Osteocyte (in vitro differentiated cells): ENCODE data around the gene LINC00237. TPM values are rescaled to one million over a fixed set of nuclear protein-coding genes. Genes with fewer than 3 reads are reported as not detected.
A peak's percentile ranks its signal among the peaks of the same experiment; 100 is the strongest.

Experiments used
- DNase-seq: peaks from one replicate; pipeline ENCODE4 v3.0.0; 2021; ENCODE audit warnings: mixed read lengths; ENCODE audit not compliant: unreplicated experiment; ENCODE audit errors: extremely low spot score
- H3K27ac Mint-ChIP-seq: one replicate; pipeline ENCODE4 v1.8.0; 2021; ENCODE audit warnings: mild to moderate bottlenecking, mixed read lengths; ENCODE audit not compliant: unreplicated experiment
- H3K27me3 Mint-ChIP-seq: one replicate; pipeline ENCODE4 v1.8.0; 2021; ENCODE audit warnings: mixed read lengths; ENCODE audit not compliant: unreplicated experiment
- H3K36me3 Mint-ChIP-seq: one replicate; pipeline ENCODE4 v1.8.0; 2021; ENCODE audit warnings: mixed read lengths; ENCODE audit not compliant: unreplicated experiment
- H3K4me1 Mint-ChIP-seq: one replicate; pipeline ENCODE4 v1.8.0; 2021; ENCODE audit warnings: mixed read lengths; ENCODE audit not compliant: unreplicated experiment
- H3K4me3 Mint-ChIP-seq: one replicate; pipeline ENCODE4 v1.8.0; 2021; ENCODE audit warnings: mild to moderate bottlenecking, moderate library complexity, mixed read lengths; ENCODE audit not compliant: unreplicated experiment
- H3K9me3 Mint-ChIP-seq: one replicate; pipeline ENCODE4 v1.8.0; 2021; ENCODE audit warnings: mixed read lengths; ENCODE audit not compliant: unreplicated experiment
- total RNA-seq: library from RNA; stranded (reverse); gene quantifications from 2 replicates; pipeline ENCODE4 v1.2.1, GENCODE V29; 2021
- TF ChIP-seq, protein P1 (sequence below): fragments of 200-600 bp; sonication (generic); IDR thresholded peaks from 2 replicates; pipeline ENCODE4 v1.5.0; 2021; ENCODE audit warnings: antibody characterized with exemption, mild to moderate bottlenecking, moderate library complexity

Gene LINC00237
- total RNA-seq, 1 donor from 2014 or later: not detected

DNA sequence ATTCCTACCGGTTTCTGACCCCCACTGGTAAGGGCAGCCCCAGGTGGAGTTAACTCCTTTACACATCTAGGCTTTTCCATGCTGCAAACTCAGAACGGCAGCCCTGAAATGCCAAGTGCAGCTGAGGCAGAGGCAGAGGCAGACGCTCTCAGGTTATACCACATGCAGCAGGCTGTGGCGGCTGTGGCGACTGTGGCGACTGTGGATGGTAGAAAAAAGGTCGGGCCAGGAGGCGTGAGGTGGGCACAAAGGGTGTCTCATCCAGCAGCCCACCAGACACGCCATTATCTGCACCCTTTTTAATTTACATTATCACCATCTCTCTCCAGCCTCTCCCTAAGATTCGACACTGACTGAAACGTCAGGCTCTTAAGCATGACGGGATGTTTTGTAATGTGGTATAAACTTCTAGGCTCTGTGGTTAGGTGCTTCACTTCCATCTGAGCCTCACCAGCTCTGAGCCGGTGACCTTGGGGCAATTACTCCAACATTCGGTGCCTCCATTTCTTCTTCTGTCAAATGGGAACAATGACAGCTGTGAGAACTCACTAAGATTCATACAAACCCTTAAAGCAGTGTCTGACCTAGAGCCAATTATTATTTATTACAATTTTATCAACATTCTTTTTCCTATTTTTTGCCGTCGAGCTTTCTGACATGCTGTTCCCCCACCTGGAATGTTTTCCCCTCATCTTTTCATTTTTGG is 27.9 kb upstream of the LINC00237 start:
- peaks cover 15% of the 10 kb centered on the region for H3K36me3 Mint-ChIP-seq
- H3K9me3 Mint-ChIP-seq: no peaks in the 10 kb centered on the region
- TF ChIP-seq, protein P1, sequence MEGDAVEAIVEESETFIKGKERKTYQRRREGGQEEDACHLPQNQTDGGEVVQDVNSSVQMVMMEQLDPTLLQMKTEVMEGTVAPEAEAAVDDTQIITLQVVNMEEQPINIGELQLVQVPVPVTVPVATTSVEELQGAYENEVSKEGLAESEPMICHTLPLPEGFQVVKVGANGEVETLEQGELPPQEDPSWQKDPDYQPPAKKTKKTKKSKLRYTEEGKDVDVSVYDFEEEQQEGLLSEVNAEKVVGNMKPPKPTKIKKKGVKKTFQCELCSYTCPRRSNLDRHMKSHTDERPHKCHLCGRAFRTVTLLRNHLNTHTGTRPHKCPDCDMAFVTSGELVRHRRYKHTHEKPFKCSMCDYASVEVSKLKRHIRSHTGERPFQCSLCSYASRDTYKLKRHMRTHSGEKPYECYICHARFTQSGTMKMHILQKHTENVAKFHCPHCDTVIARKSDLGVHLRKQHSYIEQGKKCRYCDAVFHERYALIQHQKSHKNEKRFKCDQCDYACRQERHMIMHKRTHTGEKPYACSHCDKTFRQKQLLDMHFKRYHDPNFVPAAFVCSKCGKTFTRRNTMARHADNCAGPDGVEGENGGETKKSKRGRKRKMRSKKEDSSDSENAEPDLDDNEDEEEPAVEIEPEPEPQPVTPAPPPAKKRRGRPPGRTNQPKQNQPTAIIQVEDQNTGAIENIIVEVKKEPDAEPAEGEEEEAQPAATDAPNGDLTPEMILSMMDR: no peak
- no peaks in the 10 kb centered on the region for H3K27me3 Mint-ChIP-seq
- no peak overlapping the region for H3K4me3 Mint-ChIP-seq
- H3K27ac Mint-ChIP-seq: no peak overlapping the region
- no peaks in the 10 kb centered on the region for H3K4me1 Mint-ChIP-seq
- DNase-seq: no peak

GRCh38 chr20:21133404-21133803 is 27.2 kb upstream of the LINC00237 start:
- no peak overlapping the region for H3K27ac Mint-ChIP-seq
- no peaks in the 10 kb centered on the region for H3K4me1 Mint-ChIP-seq
- H3K27me3 Mint-ChIP-seq: no peaks in the 10 kb centered on the region
- no peaks in the 10 kb centered on the region for H3K9me3 Mint-ChIP-seq
- H3K36me3 Mint-ChIP-seq: peaks cover 15% of the 10 kb centered on the region
- TF ChIP-seq, protein P1: no peak
- H3K4me3 Mint-ChIP-seq: no peak overlapping the region
- DNase-seq: no peak

GRCh38 chr20:21129861-21130260 is 23.7 kb upstream of the LINC00237 start:
- TF ChIP-seq, protein P1: no peak
- H3K9me3 Mint-ChIP-seq: no peaks in the 10 kb centered on the region
- no peak overlapping the region for H3K27ac Mint-ChIP-seq
- H3K4me3 Mint-ChIP-seq: no peak overlapping the region
- peaks cover 14% of the 10 kb centered on the region for H3K4me1 Mint-ChIP-seq
- peaks cover 6% of the 10 kb centered on the region for H3K36me3 Mint-ChIP-seq
- H3K27me3 Mint-ChIP-seq: no peaks in the 10 kb centered on the region
- DNase-seq: no peak

DNA sequence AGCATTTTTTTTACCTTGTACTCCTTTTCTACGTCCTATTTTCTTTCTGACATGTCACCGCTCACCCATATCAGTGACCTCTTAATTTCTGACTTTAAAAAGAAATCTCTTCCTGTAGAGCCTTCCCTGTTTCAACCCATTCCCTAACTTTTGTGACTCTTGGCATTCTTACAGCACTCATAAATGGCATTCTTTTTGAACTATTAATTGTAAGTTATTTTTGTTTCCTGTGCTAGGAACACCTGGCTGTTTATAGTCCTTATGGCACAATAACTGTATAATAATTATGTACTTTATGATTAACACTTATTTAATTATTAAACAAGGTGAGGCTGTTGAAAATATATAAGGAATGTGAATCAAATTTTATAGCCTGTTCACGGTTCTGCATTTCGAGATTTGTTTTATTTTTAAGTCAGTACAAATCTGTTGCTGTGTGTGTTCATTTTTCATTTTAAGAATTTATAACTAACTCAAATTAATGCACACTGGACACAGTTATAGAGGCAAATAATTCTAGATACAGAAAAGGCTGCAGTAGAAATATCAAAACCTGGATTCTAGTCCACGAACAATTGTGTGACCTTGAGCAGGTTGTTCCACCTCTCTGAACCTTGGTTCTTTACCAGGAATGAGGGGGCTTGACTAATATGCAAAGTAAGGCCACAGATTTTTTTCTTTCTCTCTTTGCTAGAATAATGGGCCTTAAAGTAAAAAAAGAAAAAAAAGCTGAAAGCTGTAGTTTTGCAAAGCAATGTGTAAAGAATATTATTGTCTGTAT is 21.2 kb upstream of the LINC00237 start:
- H3K27me3 Mint-ChIP-seq: peaks cover 2% of the 10 kb centered on the region
- TF ChIP-seq, protein P1: no peak
- no peaks in the 10 kb centered on the region for H3K9me3 Mint-ChIP-seq
- H3K4me1 Mint-ChIP-seq: peaks cover 16% of the 10 kb centered on the region
- peak overlapping the region; percentile 84 for H3K4me3 Mint-ChIP-seq
- no peak for DNase-seq
- no peak overlapping the region for H3K27ac Mint-ChIP-seq
- peaks cover 3% of the 10 kb centered on the region for H3K36me3 Mint-ChIP-seq

DNA sequence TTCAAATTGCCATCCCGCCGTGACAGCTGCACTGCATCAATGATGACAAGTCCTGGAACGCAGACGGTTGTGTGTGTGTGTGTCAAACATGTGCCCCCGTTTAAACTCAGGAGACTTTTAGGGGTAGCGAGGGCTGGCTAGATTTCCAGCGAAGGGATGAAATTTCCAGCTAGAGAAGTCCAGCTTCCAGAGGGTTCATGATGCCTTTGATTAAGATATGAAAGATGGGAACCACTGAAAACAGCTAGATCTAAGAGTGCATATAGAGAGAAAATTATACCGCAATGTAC is 20.4 kb upstream of the LINC00237 start:
- peak overlapping the region; percentile 84 for H3K4me3 Mint-ChIP-seq
- H3K36me3 Mint-ChIP-seq: peaks cover under 1% of the 10 kb centered on the region
- H3K27me3 Mint-ChIP-seq: peaks cover 5% of the 10 kb centered on the region
- TF ChIP-seq, protein P1: no peak
- H3K4me1 Mint-ChIP-seq: peaks cover 16% of the 10 kb centered on the region
- H3K9me3 Mint-ChIP-seq: no peaks in the 10 kb centered on the region
- no peak for DNase-seq
- peak overlapping the region; percentile 79 for H3K27ac Mint-ChIP-seq
